SU-DHL-6 (cell line): Measurements from ENCODE around the gene GNAQ.

Experiments
- H2AFZ ChIP-seq: fragments of 200-600 bp; sonication (generic); 2 replicates; pipeline ENCODE4 v1.6.1; 2014; ENCODE audit warnings: low read depth, mild to moderate bottlenecking, moderate library complexity, mixed read lengths, antibody characterized with exemption, low read length; ENCODE audit not compliant: severe bottlenecking
- H3F3A ChIP-seq: fragments of 200-600 bp; shearing (Covaris generic); 2 replicates; pipeline ENCODE4 v1.6.0; 2016; ENCODE audit warnings: antibody characterized with exemption, mild to moderate bottlenecking; ENCODE audit not compliant: insufficient read depth
- H3K27ac ChIP-seq: fragments of 200-600 bp; sonication (generic); 2 replicates; pipeline ENCODE4 v1.5.1; 2016; ENCODE audit warnings: low read depth, mild to moderate bottlenecking, low read length, moderate library complexity, mixed read lengths
- H3K27me3 ChIP-seq: fragments of 200-600 bp; sonication (generic), shearing (Covaris generic); 2 replicates; pipeline ENCODE4 v1.6.0; 2014; ENCODE audit warnings: mild to moderate bottlenecking, low read length
- H3K36me3 ChIP-seq: fragments of 200-600 bp; sonication (generic); 2 replicates; pipeline ENCODE4 v1.6.1; 2014; ENCODE audit warnings: mild to moderate bottlenecking, low read length, mixed read lengths
- H3K4me2 ChIP-seq: fragments of 300-600, 200-600 bp; shearing (Covaris generic), sonication (generic); 2 replicates; pipeline ENCODE4 v1.6.0; 2014; ENCODE audit warnings: low read length, low read depth, mild to moderate bottlenecking; ENCODE audit not compliant: poor library complexity, severe bottlenecking
- H3K4me3 ChIP-seq: fragments of 200-600 bp; sonication (generic); 2 replicates; pipeline ENCODE4 v1.5.1; 2014; ENCODE audit warnings: antibody characterized with exemption, low read length, mild to moderate bottlenecking, mixed read lengths; ENCODE audit not compliant: insufficient read depth, poor library complexity, severe bottlenecking
- H3K79me2 ChIP-seq: fragments of 200-600 bp; sonication (generic); 2 replicates; pipeline ENCODE4 v1.6.1; 2014; ENCODE audit warnings: mild to moderate bottlenecking, low read length, moderate library complexity; ENCODE audit not compliant: insufficient read depth
- H3K9ac ChIP-seq: fragments of 200-600 bp; sonication (generic); 2 replicates; pipeline ENCODE4 v1.7.0; 2014; ENCODE audit warnings: mild to moderate bottlenecking, low read length
- H3K9me2 ChIP-seq: fragments of 200-600 bp; sonication (generic); replicated peaks from 2 replicates; pipeline ENCODE4 v1.6.1; 2014; ENCODE audit warnings: low read length; ENCODE audit not compliant: insufficient read depth
- H3K9me3 ChIP-seq: fragments of 200-600 bp; sonication (generic); 2 replicates; pipeline ENCODE4 v1.6.1; 2014; ENCODE audit warnings: low read length, mixed read lengths; ENCODE audit not compliant: insufficient read depth
- H4K20me1 ChIP-seq: fragments of 200-600 bp; sonication (generic); 2 replicates; pipeline ENCODE4 v1.6.1; 2014; ENCODE audit warnings: low read depth, mild to moderate bottlenecking, antibody characterized with exemption, low read length, moderate library complexity, mixed read lengths
- EZH2phosphoT487 ChIP-seq: fragments of 200-600 bp; sonication (generic), shearing (Covaris generic); conservative IDR thresholded peaks from 2 replicates; pipeline ENCODE4 v1.6.1; 2018; ENCODE audit warnings: mild to moderate bottlenecking, antibody characterized with exemption, low read length, moderate library complexity, mixed read lengths
- TF ChIP-seq, protein P1 (sequence below): fragments of 200-600 bp; sonication (generic); IDR thresholded peaks from one replicate; pipeline ENCODE4 v1.5.1; 2017; ENCODE audit warnings: antibody characterized with exemption, mild to moderate bottlenecking, low read length, moderate library complexity; ENCODE audit not compliant: insufficient read depth, poor library complexity, severe bottlenecking

GNAQ gene

DNA sequence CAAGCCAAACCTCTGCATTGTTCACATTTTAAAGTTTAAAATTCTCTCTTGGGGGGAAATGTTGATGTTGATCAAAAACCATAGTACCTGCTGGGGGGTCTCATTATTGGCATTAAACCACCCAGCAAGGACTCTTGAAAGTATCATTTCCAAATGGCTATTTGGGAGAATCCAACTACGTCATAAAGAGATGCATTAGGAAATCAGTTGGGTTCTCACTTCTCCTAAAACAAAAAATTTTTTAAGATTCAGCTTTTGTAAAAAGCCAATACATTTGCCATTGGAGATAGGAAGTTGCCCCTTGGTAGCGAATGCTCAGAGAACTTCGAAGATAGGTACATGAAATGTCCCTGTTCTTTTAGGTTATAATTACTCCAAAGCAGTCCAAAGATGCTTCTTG lies 96.4 kb downstream of the GNAQ start:
- H3K79me2 ChIP-seq: no peaks in the 10 kb centered on the region
- H3F3A ChIP-seq: no peaks in the 10 kb centered on the region
- H4K20me1 ChIP-seq: no peaks in the 10 kb centered on the region
- no peak overlapping the region for H2AFZ ChIP-seq
- no peak overlapping the region for H3K4me2 ChIP-seq
- no peaks in the 10 kb centered on the region for H3K36me3 ChIP-seq
- H3K9ac ChIP-seq: no peak overlapping the region
- no peak overlapping the region for H3K27ac ChIP-seq
- H3K27me3 ChIP-seq: no peaks in the 10 kb centered on the region
- TF ChIP-seq, protein P1, sequence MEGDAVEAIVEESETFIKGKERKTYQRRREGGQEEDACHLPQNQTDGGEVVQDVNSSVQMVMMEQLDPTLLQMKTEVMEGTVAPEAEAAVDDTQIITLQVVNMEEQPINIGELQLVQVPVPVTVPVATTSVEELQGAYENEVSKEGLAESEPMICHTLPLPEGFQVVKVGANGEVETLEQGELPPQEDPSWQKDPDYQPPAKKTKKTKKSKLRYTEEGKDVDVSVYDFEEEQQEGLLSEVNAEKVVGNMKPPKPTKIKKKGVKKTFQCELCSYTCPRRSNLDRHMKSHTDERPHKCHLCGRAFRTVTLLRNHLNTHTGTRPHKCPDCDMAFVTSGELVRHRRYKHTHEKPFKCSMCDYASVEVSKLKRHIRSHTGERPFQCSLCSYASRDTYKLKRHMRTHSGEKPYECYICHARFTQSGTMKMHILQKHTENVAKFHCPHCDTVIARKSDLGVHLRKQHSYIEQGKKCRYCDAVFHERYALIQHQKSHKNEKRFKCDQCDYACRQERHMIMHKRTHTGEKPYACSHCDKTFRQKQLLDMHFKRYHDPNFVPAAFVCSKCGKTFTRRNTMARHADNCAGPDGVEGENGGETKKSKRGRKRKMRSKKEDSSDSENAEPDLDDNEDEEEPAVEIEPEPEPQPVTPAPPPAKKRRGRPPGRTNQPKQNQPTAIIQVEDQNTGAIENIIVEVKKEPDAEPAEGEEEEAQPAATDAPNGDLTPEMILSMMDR: no peak
- no peak for TF ChIP-seq EZH2phosphoT487
- H3K4me3 ChIP-seq: no peak overlapping the region
- no peaks in the 10 kb centered on the region for H3K9me3 ChIP-seq
- H3K9me2 ChIP-seq: no peaks in the 10 kb centered on the region

DNA sequence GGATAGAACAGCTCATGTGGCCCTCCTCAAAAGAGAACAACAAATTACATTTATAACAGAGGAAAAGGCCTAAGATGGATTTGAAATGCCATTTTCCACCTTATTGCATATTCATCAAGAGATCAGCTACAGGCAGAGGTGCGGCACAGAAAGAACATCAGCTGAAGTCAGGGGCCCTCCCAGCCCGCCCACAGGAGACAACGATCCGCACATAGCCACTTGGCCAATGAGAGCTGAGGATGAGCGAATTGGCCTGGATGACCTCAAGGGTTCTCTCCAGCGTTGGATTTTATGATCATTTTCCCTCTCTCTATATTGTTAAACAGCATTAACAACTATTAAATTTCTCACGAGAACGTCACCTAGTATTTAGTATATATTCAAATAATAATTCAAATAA lies 97.6 kb downstream of the GNAQ start:
- H3K27ac ChIP-seq: no peak overlapping the region
- no peaks in the 10 kb centered on the region for H3K79me2 ChIP-seq
- no peak overlapping the region for H3K4me3 ChIP-seq
- H2AFZ ChIP-seq: no peak overlapping the region
- H3K27me3 ChIP-seq: no peaks in the 10 kb centered on the region
- H3K9ac ChIP-seq: no peak overlapping the region
- no peaks in the 10 kb centered on the region for H3K36me3 ChIP-seq
- H3F3A ChIP-seq: no peaks in the 10 kb centered on the region
- no peak overlapping the region for H3K4me2 ChIP-seq
- no peaks in the 10 kb centered on the region for H3K9me3 ChIP-seq
- H4K20me1 ChIP-seq: no peaks in the 10 kb centered on the region
- H3K9me2 ChIP-seq: no peaks in the 10 kb centered on the region
- TF ChIP-seq, protein P1: no peak
- TF ChIP-seq EZH2phosphoT487: no peak

DNA sequence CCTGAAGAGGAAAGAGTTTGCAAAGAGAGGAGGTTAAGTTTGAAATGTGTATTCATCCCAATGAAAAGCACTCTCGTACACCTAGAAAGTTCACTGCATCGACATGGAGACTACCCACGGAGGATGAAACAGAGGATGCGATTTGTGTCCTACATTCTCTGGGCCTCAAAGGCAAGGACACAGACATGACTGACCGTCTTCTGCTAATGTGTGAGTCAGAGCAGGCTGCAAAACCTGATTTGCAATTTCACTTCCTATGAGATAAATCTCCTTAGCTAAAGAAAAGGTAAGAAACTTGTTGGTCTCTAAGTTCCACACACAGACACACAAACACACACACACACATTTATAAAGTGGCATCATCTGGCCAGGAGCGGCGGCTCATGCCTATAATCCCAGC lies 98.6 kb downstream of the GNAQ start:
- no peak overlapping the region for H3K4me2 ChIP-seq
- TF ChIP-seq EZH2phosphoT487: no peak
- no peaks in the 10 kb centered on the region for H3K36me3 ChIP-seq

DNA sequence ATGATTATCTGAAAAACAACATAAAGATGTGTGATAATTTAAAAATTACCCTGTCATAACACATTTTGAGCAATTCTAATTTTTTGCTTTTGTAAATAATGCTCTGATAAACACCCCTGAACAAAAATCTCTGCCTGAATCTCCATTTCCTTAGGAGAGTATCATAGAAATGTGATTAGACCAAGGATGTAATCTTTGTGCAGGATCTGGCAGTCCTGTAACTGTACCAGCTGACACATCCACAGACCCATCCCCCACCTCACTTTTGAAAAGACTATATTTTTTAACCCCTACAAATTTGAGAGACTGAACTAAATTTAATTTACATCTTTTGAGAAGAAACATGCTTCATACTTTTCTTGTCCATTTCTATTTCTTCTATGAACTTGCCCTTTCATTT lies 101.7 kb downstream of the GNAQ start:
- H3K4me2 ChIP-seq: no peak overlapping the region
- H3K27me3 ChIP-seq: no peaks in the 10 kb centered on the region
- no peak for TF ChIP-seq EZH2phosphoT487
- TF ChIP-seq, protein P1: no peak
- no peaks in the 10 kb centered on the region for H4K20me1 ChIP-seq
- no peaks in the 10 kb centered on the region for H3K9me3 ChIP-seq
- no peak overlapping the region for H3K4me3 ChIP-seq
- no peaks in the 10 kb centered on the region for H3K79me2 ChIP-seq
- no peaks in the 10 kb centered on the region for H3K36me3 ChIP-seq
- H2AFZ ChIP-seq: no peak overlapping the region
- no peak overlapping the region for H3K27ac ChIP-seq
- H3K9me2 ChIP-seq: no peaks in the 10 kb centered on the region
- no peak overlapping the region for H3K9ac ChIP-seq
- H3F3A ChIP-seq: no peaks in the 10 kb centered on the region

More for the DNA sequence above, 98.6 kb downstream of the GNAQ start:
- no peaks in the 10 kb centered on the region for H4K20me1 ChIP-seq
- no peaks in the 10 kb centered on the region for H3K9me2 ChIP-seq
- H3K4me3 ChIP-seq: no peak overlapping the region
- no peaks in the 10 kb centered on the region for H3K27me3 ChIP-seq
- no peaks in the 10 kb centered on the region for H3F3A ChIP-seq
- H2AFZ ChIP-seq: no peak overlapping the region
- H3K27ac ChIP-seq: no peak overlapping the region
- H3K9ac ChIP-seq: no peak overlapping the region
- H3K79me2 ChIP-seq: no peaks in the 10 kb centered on the region
- no peaks in the 10 kb centered on the region for H3K9me3 ChIP-seq
